ENCODE results near the gene HRH1.

HRH1 gene

DNA sequence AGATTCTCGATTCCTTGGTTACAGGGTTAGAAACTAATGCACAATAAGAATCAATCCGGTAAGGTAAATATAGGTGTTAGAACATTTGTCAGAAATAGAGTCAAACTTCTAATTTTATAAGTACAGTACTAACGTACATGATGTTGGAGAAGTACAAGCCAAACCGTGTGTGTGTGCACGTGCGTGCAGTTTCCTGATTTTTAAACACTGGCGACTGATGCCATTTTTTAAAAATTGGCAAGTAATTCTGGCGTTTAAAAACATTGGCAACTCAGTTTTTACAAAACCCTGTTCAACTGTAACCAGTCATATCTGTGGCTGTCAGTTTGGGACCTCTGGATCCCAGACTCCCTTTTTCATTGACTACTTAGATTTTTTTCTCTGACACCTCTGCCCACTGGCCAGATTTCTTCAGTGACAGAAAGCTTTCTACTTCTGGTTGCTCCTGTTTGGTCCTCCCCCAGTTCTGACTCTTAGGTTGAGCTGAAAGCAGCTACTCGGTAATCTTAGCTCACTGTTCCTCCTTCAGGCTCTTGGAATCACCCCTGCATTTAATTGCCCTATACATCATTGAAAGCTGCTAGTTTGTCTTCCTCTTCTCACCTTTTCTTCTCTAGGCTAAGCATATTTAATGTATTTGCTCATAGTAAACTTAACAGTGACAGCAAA lies 118.7 kb downstream of the HRH1 start:
- DNase-seq (ENCODE audit: low read depth in 2 of 3, low spot score in 1 of 3): no peak

DNA sequence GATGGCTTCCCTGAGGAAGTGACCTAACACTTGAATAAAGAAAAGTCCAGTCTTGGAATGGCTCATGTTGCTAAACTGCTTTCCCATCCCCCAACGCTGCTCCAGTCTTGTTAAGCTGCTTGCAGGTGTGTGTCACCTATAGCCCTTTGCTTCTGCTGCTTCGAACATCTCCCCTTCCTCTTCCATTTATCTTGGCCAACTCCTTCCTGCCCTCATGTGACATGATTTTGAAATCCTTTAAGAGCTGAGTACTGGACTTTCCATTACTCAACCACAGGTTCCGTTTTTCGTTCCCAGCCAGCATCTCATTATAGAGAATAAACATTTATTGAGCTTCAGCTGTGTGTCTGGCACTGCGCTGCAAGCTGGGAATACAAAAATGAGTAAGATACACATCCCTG lies 119.6 kb downstream of the HRH1 start:
- no peak for DNase-seq (ENCODE audit: low read depth in 2 of 3, low spot score in 1 of 3)

DNA sequence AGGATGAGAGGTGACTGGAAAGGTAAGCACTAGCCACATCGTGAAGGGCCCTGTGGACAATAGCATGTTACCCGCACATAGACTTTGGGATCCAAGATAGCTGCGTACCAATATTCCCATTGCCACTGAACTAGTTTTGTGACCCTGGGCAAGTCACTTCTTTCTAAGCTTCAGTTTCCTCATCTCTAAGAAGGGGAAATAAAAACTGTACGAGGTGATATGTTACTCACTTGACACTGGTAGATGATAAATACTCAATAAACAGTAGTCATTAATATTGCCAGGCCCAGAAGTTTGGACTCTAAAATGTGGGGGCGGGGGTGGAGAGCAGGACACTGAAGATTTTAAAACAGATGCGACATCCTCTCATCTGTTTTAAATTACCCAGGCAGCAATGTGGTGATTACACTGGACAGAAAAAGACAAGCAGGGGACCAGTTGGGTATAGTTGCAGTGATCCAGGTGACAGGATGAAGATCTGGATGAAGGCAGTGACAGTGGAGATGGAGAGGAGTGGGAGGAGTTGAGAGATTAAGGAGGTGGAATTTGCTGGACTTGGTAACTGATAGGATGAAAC lies 120.4 kb downstream of the HRH1 start:
- DNase-seq (ENCODE audit: low read depth in 2 of 3, low spot score in 1 of 3): no peak

DNA sequence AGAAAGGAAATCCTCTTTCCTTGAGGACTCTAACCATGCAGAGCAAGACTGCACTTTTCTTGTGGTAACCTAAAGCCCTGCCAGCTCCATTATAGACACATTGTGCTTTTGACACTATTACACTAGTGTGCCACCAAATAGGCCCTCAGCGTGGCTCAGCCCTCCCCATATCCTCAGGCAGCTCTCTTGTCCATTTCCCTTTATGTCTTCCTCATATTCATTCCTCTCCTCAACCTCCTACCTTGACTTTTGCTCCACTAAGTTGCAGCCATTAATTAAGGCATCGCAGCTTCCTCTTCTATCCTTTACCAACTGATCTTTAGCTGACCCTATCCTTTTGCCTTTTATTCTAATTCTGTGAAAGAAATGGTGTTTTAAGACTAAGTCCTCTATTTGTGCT lies 121.6 kb downstream of the HRH1 start:
- no peak for DNase-seq (ENCODE audit: low read depth in 2 of 3, low spot score in 1 of 3)

DNA sequence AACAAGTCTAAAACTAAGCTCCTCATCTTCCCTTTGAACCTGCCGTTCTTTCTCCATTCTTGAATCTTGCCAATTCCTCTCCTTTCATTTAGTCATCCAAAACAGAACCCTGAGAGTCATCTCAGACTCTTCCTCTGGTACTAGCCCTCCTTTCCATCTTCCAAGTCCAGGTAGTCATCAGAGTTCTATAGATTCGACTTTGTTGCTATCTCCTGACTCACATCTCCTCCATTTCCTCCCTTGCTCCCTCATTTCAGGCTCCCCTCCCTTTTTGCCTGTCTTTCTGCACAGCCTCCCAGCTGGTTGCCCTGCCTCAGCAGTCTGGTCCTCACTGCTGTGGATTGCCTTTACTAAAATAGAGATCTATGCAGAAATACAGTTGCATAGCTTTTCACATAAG lies 122.6 kb downstream of the HRH1 start:
- no peak for DNase-seq (ENCODE audit: low read depth in 2 of 3, low spot score in 1 of 3)

DNA sequence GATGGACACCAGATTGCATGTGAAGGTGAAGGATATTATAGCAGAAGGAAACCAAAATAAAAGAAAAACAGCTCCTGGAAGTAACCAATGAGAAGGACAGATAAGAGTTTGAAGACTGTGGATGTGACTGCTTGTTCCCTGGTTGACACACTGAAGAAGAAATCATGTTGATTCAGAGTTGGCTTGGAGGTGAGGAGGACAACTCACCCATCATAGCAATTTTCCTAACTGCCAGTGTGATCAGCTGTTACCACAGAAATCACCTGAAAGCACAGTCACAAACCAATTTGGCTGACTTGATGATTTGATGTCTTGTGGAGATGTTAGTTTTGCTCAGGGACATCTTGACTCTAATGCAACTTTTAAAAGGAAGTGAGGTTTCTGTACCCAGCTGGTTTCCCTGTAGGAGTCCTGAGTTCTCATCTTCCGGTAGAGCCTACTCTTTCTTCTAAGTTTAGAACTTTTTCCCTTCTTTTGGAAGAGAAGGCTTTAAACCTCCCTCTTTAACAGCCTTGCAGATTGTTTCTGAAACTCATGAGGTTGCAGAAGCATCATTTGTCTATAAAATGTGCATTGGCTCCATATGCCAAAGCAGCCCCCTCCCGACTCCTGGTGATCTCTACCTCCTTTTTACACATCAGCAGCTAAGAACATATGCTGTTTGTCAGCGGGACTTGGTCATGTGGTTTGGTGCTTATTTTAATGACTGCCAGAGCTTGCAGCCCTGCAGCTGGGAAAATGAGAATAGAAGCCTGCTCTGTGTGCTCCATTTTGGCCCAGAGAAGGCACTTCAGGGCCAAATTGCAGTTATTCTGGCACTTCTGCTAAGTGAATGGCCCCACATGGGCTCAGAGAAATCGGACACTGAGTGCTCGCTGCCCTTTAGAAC lies 128.2 kb downstream of the HRH1 start:
- no peak for DNase-seq (ENCODE audit: low read depth in 2 of 3, low spot score in 1 of 3)

DNA sequence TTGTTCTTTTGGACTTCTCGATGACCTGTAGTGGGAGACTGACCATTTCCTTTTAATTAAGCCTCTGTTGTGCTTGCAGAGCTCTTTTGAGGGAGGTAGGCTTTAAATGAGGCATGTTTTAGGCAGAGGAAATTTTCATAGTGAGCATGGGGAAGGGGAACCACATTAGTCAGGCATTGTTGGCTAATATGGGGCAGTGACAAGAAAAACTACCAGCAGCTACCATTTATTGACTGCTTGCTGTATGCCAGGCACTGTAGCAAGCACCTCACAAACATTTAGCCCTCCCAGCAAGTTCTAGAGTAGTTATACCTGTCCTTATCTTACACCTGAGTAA lies 128.8 kb downstream of the HRH1 start:
- no peak for DNase-seq (ENCODE audit: low read depth in 2 of 3, low spot score in 1 of 3)

DNA sequence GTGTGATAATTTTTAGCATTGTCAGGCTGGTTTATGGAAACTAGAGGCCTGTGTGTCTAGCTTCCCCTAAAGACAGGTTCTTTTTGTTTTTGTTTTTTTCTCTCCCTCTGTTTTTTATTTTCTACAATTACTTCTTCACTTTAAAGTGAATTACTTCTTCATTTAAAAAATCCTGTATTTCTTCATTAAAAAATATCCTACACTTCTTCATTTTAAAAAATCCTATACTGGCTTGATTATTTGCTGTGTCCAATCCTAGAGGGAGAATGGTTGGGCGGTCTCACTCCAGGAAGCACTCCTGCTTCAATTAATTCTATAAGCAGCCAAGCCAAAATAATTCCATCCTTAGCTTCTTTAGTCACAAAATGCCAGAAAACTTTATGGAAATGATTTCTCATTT lies 129.7 kb downstream of the HRH1 start:
- no peak for DNase-seq (ENCODE audit: low read depth in 2 of 3, low spot score in 1 of 3)

DNA sequence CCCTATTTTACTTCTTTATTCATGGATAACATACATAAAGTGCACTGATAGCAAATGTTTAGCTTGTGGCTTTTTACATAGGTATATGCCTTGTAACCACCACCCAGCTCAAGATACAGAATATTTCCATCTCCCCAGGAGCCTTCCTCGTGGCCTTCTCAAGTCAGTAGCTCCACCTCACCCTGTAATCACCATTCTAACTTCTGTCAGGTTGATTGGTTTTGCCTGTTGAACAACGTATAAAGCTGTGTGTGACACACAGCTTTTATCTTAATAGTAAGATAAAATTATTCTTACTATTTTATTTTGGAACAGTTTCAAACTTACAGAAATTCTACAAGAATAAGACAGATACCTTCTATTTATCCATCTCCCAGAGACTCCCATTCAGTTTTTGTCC lies 131.2 kb downstream of the HRH1 start:
- no peak for DNase-seq (ENCODE audit: low read depth in 2 of 3, low spot score in 1 of 3)

DNA sequence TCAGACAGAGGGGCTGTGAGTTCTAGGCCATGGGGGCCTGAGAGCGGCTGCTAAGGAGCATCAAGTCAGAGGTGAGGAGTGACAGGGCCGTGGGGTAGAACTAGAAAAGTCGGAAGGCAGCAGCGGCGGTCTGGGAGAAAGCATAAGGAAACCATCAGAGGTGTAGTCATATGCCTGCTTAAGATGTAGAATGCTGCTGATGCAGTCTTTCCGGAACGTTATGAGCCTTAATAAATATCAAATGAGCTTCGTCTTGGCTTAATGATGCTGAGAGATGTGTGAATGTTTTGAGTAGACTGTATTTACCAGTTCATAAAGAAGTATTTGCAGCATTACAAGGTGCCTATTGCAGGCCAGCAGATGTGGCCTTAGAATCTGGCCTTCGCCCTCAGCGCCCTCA lies 133.1 kb downstream of the HRH1 start:
- DNase-seq (ENCODE audit: low read depth in 2 of 3, low spot score in 1 of 3): no peak

DNA sequence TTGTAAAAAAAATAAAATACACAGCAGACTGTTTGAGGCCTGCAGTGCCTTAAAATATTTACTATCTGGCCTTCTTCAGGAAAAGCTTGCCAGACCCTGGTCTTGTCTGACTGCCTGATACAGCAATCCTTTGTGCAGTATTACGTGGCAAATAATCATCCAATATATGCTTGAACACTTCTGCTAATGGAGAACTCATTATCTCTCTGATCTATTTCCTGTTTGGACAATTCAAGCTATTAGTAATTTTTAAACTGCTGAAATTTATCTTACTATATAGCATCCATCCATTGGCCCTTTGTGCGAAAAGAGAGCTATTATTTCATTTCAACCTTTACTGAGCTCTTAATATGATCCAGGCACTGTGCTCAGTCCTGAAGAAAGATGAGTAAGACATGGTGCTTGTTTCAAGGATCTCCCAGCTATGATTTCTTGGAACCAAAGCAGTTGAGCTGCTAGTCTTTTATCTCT lies 133.8 kb downstream of the HRH1 start:
- DNase-seq (ENCODE audit: low read depth in 2 of 3, low spot score in 1 of 3): no peak

DNA sequence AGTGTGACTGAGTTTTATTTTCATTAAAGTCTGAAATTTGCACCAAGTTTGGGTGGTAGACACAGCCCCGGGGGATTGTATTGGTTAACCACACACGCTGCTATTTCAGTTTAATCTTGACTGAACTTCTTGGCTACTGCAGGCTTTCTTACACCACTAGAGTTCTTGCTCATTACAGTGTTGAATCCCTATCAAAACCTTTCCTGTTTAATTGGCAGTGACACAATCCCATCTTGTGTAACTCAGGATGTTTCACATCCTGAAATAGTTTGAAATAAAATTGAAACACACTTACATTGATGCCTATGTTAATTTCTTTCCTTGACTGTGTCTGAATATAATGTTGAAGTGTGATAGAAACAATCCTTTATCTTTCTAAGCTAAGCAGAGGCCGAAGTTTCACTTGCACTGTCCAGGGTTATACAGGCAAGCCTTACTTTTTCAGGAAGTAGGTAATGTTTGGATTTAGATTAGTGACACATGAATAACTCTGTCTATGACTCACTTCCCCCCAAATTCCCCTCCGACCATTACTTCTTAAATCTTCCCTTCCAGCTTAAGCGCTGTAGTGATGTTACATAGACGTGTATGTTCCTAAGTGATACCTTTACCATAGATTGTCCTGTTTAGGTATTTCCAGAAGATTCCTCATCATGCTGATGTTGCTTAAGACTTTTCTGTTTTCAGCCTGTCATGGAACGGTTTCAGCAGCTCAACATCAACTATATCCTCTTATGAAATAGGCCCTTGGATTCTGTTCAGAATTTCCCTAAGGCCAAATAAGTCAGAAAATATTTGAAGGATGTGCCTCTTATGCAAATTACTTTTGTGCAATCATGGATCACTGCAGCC lies 134.7 kb downstream of the HRH1 start:
- no peak for DNase-seq (ENCODE audit: low read depth in 2 of 3, low spot score in 1 of 3)

DNA sequence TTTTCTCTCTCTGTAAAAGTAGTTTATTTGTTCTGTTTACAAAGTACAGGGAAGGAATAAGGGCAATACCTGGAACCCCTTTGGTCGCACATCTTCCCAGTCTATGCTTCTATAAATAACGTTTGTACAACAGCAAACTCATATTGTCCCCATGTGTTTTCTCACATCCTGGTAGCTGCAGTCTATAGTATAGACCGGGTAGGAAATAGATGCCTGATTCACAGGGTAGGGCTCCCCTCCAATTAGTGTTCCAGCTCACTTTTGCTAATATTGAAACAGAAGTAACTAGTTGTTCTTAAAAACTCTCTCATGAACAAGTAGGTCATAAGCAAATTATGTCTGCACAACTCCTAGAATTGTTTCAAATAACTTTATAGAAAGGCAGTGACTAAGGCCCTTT lies 135.6 kb downstream of the HRH1 start:
- DNase-seq (ENCODE audit: low read depth in 2 of 3, low spot score in 1 of 3): no peak

DNA sequence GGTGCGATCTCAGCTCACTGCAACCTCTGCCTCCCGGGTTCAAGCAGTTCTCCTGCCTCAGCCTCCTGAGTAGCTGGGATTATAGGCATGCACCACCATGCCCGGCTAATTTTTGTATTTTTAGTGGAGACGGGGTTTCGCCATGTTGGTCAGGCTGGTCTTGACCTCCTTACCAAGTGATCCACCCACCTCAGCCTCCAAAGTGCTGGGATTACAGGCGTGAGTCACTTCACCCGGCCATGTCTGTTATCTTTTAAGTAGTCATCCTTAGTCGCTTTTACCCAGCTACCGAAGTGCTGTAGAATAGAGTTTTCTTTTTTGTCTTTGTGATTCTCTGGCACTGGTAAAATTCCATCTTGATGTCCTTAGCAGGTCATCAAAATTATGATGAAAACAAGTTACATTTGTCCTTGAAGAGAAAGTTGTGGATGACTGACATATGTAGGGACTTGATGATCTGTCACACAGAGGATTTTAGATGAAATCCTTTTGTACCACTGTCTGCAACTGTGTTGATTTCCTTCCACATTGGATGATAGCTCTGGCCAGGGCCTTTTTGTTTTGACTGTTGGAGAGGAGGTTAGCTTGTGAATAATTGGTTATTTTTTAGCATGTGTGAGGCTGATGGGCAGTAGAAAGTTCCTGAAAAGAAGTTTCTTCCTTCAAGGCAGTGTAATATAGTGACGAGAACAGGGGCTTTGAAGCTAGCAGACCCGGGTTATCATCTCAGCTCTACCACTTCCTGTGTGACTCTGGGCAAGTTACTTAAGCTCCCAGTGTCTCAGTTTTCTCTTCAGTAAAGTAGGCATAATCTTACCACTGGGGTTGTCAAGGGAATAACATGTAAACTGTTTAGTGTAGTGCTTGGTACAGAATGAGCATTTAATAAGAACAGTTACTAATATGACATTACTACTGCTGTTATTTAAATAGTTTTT lies 136.7 kb downstream of the HRH1 start:
- DNase-seq (ENCODE audit: low read depth in 2 of 3, low spot score in 1 of 3): no peak

DNA sequence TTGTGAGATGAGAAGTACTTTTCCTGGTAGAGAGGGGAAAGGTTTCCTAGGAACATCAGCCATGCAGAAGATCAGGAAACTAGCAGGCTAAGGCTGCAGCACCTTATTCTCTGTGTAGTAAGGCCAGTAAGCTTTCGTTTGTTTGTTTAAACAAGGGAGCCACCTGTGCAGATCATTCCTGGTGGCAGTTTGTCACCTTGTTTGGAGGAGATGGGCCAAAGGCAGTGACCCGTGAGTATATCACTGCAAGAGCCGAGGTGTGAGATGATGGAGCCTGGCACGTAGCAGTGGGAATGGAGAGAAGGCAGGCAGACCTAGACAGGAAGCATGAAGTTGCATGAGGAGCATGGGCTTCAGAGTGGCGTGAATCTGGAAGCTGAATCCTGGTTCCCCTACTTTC lies 137.5 kb downstream of the HRH1 start:
- no peak for DNase-seq (ENCODE audit: low read depth in 2 of 3, low spot score in 1 of 3)

DNA sequence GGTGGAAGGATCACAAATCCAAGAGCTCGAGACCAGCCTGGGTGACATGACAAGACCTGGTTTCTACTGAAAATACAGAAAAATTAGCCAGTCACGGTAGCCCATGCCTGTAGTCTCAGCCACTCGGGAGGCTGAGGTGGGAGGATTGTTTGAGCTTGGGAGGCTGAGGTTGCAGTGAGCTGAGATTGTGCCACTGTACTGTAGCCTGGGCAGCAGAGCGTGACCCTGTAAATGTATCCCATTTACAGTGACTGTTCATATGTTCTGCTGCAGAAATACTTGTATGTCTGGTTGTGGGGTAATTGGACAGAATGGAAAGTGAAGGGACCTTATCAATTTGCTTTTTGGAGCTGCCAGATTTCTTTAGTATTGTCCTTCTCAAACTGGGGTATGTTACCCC lies 142.8 kb downstream of the HRH1 start:
- no peak for DNase-seq (ENCODE audit: low read depth in 2 of 3, low spot score in 1 of 3)

DNA sequence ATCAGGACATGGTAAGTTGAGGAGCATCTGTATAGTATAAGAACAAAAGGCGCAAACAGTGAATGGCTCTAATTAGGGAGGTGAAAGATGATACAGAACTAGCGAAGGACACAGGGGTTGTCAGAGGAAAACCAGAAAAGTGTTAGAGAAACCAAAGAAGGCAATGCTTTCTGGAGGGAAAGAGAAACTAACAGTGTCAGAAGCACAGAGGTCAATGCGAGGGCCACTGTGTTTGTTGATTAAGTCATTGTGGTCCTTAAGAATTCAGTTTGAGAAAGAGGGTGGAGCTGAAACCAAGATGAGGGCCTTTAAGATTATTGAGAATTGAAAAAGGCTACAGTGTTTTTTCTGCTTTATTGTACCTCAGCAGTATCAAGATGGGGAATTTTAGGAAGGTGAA lies 146.7 kb downstream of the HRH1 start:
- DNase-seq (ENCODE audit: low read depth in 2 of 3, low spot score in 1 of 3): no peak

DNA sequence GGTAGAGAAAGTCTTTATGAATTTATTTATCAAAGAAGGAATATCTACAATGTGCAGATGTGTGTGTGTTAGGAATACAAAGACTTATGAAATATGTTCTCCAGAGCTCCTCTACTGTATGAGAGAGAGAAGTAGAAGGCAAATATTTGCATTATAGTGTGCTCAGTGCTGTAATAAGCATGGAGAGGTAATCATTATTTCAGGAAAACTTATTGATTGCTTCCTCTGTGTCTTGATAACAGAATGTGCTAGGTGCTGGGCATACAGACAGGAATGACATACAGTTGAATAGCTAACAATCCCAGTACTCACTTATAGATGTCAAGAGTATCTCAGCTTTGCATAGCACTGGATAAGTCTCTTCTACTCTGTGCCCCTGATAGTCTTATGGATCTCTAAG lies 148.2 kb downstream of the HRH1 start:
- no peak for DNase-seq (ENCODE audit: low read depth in 2 of 3, low spot score in 1 of 3)

DNA sequence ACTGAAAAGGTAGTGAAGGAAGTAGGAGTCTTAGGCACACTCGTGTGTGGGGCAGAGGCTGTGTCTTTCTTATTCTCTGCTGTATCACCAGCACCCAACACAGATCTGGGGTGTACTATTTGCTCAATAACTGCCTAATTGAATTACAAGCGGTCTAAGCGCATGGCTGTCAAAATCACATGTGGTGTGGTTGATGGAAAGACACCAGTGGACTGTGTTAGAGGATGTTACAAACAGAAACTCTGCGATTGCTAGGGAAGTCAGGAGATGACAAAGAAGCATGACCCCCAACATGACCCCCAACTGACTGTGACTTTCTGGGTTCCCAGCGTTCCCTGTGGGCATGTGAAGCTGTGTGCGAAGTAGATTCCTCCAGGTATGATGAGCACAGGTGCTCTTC lies 149.9 kb downstream of the HRH1 start:
- no peak for DNase-seq (ENCODE audit: low read depth in 2 of 3, low spot score in 1 of 3)

DNA sequence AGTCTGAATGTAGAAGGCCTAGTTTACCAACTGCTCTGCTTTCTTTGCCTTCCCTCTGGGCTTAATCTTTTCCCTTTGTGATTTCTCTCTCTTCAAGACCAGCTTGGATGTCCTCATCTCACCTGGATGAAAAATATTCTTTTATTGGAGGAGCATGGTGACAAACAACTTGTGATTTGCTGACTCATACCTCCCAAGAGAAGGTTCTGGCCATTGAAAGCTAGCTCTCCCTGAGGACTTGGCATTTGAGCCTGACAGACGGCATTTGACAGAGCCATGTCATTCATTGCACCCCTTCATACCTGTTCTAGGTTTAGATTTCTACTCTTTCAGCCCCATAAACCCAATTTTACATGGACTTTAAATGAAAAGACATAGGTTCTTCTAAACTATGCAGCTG lies 151.2 kb downstream of the HRH1 start:
- no peak for DNase-seq (ENCODE audit: low read depth in 2 of 3, low spot score in 1 of 3)
